Right ventricle myocardium superior (tissue), 1 donor: ENCODE measurements around the gene TRIM63. TPM values are rescaled to one million over a fixed set of nuclear protein-coding genes. Genes with fewer than 3 reads are reported as not detected.

Experiments
- ATAC-seq: fragments of 200-7000 bp; cut with Tn5 transposase; one replicate; pipeline ENCODE4 v1.9.1; 2020; ENCODE audit warnings: mild to moderate bottlenecking; ENCODE audit not compliant: poor library complexity
- DNase-seq: peaks from one replicate; pipeline ENCODE4 v3.0.0-alpha.2; 2020
- intact Hi-C: fragments of 100-400 bp; cut with DNase I; formaldehyde crosslinking; loops from one replicate; pipeline ENCODE4 v1.11.2; 2022
- total RNA-seq: library from RNA; stranded (reverse); fragmentation: NEBNext Ultra II Directional; extraction: Animal tissue kit (Norgen Biotek cat#: 25700); gene quantifications from one replicate; pipeline ENCODE4 v1.2.1, GENCODE V29; 2021
- donor health status: DM: no; HTN: yes; CAD: no; lungs with severe emphysema.

Gene TRIM63
- total RNA-seq, 1 donor from 2014 or later: 229 TPM

GRCh38 chr1:26066857-26067256 lies 573 bp downstream of the TRIM63 start:
- ATAC-seq (peak; percentile 78), DNase-seq (peak; percentile 84)
- intact Hi-C loops: no loop called here

DNA sequence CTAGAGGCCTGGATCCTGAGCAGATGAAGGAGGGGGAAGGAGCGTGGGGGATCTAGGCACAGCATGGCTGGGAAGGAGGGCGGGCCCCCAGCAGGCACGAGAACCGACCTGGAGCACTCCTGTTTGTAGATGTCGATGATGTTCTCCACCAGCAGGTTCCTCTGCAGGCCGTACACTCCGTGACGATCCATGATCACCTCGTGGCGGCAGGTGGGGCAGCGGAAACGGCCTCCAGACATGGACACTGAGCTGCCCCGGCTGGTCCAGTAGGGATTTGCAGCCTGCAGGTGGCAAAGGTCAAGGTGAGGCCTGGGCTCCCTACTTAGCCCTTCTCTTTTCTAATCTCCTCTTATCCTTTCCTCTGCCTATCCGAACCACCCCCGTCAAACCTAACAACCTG lies 1.3 kb downstream of the TRIM63 start:
- DNase-seq (no peak), ATAC-seq (peak; percentile 2)
- intact Hi-C loops: no loop called here

DNA sequence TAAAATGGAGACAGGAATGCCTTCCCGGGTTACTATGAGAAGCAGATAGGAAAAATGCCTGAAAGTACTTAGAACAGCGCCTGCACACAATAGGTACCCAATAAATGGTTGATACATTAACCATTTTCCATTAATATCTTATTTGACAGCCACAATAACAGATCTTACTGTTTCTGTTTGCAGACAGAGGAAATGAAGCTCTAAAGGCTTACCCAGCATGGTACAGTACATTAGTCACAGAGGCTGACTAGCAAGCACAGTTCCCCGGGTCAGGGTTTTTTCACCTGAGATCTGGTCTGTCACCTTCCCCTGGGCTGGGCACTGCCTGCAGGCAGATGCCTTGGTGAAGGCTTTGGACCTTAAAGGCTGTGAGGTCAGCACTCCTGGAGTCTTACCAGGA lies 2.9 kb downstream of the TRIM63 start:
- ATAC-seq (no peak), DNase-seq (no peak)
- intact Hi-C loops: loop anchor here (2.0 kb wide), 1 partner anchor 28 kb away; no protein-coding TSS in a partner anchor

- intact Hi-C loops: no loop called here
- DNase-seq (no peak), ATAC-seq (peak; percentile 32)
Observed at GRCh38 chr1:26060832-26061574, 6.4 kb downstream of the TRIM63 start.

- ATAC-seq: no peak
- no peak for DNase-seq
- intact Hi-C loops: no loop called here
Observed at GRCh38 chr1:26059906-26060305, 7.5 kb downstream of the TRIM63 start.

DNA sequence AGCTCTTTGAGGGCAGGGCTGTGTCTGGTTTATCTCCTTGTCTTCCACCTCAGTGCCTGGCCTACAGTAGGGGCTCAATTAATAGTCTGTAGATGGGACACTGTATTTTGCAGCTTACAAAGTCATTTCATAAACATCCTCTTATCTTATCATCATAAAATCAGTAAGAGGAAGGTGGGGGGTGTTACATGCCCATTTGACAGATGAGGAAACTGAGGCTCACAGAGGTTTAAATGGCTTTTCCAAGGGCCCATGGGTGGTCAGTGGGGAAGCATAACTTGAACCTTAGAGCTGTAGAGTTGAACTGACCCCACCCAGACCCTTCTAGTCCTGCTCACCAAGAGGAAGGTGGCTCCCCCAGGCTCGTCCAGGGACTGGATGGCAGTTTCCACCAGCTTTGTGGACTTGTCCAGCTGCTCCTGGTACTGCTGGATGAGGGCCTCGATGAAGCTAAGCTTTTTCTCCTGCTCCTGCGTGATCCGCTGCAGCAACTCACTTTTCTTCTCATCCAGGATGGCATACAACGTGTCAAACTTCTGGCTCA lies 9.3 kb downstream of the TRIM63 start:
- no peak for DNase-seq
- intact Hi-C loops: no loop called here
- no peak for ATAC-seq

DNA sequence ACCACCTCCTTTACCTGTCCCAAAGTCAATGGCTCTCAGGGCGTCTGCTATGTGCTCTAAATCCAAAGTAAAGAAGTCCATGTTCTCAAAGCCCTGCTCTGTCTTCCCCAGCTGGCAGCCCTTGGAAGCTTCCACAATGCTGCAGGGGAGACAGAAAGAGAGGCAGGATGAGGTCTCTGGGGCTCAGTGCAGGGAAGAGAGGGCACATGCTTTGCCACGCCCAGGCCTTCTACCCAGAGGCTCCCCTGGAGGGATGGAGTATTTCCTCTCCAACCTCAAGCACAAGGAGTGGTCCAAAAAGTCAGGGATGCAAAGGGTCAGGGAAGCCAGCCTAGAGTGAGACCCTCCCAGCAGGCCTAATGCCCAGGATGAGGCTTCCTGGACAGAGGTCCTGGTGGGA lies 10.2 kb downstream of the TRIM63 start:
- intact Hi-C loops: no loop called here
- DNase-seq (no peak), ATAC-seq (no peak)

DNA sequence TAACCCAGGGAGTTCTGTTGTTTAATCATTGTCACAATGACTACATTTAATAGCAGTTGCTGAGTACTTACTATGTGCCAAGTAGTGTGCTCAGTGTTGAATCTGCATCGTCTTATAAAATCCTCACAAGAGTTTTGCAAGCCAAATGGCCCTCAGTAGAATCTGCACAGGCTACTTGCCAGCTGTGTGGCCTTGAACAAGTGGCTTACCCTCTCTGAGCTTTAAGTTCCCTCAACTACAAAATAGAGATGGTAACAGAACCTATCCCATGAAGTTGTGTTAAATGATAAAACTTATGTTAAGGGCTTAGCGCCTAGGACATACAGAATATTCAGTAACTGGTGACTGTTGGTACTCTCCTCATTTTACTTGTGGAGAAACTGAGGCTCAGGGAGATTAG lies 12.4 kb downstream of the TRIM63 start:
- intact Hi-C loops: no loop called here
- ATAC-seq: no peak
- no peak for DNase-seq

DNA sequence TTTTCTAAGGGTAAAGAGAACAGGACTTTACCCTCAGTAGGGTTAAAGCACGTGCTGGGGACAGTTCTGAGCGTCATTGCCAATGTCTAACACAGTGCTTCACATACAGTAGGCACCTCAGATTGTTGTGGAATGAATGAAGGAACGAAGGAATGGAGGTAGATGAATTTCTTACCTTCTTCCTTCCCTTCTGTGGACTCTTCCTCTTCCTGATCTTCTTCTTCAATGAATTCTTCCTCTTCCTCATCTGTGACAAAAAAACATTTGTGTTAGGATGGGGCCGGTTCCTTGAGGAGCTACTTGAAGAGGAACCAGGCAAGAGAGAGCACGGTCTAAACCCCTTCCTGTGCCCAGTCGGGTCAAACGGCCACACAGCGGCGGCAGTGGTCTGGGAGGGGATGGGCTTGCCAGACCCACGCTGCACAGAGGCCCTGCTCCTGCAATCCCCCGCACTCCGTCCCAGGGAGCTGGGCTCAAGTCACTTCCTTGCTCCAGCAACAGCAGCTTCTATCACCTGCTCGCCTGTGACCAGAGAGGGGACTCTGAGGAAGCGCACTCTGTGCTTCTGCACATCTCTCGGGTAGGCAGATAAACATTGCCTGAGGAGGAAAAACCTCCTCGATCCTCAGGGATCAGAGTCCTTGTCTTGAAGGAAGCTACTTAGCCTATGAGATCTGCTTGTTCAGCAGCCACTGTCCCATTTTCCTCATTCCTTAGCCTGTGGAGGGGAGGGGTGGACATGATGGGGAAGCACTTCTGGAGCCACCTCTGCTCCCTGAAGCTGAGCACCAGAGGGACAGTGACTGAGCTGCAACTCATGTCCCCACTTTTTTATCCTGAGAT lies 13.5 kb downstream of the TRIM63 start:
- ATAC-seq: no peak
- intact Hi-C loops: no loop called here
- DNase-seq: no peak

- DNase-seq (no peak), ATAC-seq (no peak)
- intact Hi-C loops: no loop called here
Observed at GRCh38 chr1:26050248-26050640, 17.2 kb downstream of the TRIM63 start.

GRCh38 chr1:26049531-26050247 lies 17.7 kb downstream of the TRIM63 start:
- ATAC-seq: peak; percentile 57
- DNase-seq: no peak
- intact Hi-C loops: no loop called here

DNA sequence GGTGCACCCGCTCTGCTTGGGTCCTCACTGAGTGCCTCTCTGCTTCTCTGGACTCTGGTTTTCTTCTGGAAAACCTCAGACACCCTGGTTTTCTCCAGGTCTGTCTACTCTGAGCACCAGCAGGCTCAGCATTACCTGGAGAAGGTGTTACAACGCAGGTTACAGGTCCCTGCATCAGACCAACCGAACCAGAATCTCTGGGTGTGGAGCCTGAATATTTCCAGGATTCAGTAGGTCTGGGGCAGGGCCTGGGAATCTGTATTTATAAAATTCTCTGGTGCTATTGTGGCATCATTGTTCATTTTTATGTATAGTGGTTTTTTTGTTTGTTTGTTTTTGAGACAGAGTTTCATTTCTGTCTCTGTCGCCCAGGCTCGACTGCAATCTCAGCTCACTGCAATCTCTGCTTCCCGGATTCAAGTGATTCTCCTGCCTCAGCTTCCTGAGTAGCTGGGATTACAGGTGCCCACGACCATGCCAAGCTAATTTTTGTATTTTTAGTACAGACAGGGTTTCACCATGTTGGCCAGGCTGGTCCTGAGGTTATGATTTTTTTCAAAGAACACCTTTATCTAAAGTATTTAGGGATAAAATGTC lies 20.1 kb downstream of the TRIM63 start:
- ATAC-seq: no peak

GRCh38 chr1:26046246-26047095 lies 21.0 kb downstream of the TRIM63 start:
- intact Hi-C loops: no loop called here
- ATAC-seq (no peak), DNase-seq (peak; percentile 30)

More for the DNA sequence above, 20.1 kb downstream of the TRIM63 start:
- DNase-seq: no peak
- intact Hi-C loops: no loop called here

DNA sequence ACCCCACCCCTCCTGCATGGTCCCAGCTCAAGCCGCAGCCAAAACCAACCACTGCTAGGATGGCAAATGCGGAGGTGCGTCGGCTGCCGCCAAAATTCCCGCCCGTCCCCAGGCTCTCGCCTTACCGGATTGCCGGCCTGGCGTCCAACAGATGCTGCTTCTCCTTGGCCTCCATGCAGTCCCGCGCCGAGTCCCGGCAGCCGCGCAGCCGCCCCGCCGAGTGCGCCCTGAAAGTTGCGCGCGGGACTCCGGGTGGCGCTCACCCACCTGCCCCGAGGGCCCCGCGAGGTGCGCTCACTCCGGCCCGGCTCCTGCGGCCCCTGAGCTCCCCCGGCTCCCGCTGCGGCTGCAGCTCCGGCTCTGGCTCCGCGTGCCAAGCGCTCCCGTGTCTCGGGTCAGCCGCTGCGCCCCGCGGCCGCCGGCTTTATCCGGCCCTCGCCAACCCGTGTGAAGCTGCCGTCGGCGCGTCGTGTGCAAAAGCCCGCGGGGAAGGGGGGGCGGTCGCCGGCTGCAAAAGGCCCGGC lies 21.6 kb downstream of the TRIM63 start, which contains the start of gene SLC30A2:
Gene SLC30A2, minus strand, starts transcription at position 397 of the 524 bp plus-strand sequence. Its CDS starts 222 bp downstream, at position 175.
- DNase-seq: peak; percentile 40
- intact Hi-C loops: no loop called here
- peak; percentile 32 for ATAC-seq

DNA sequence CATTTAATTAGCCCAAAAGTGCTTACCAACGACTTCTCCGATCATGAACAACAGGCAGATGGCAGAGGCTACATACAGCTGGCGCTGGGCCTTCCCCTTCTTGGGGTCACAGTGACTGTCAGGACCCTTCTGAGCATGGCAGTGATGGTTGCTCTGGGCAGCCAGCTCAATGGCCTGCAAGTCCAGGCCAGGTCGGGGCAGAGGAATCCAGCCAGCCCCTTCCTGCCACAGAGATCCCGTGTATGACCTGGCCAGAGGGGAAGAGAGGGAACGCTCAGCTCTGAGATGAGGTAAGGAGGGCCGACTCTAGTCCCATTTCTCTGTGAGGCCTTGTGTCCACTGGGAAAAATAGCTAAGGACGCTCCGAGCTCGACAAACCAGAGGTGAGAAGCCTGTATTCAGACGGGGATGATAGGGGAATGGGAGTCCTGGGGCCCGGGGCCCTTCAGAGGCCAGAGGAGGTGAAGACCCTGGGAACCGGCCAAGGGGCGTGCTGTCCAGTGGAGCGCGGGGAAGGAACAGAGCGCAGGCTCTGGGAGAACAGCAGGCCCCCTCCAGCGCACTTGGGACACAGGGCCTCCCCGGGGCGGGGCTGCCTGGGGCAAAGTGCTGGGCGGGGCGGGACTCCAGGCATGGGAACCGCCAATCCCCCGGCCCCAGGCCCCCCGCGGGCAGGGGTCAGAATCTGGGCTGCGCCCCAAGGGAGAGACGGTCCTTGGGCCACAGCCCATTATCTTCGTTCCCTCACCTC lies 22.3 kb downstream of the TRIM63 start:
- ATAC-seq: peak; percentile 24
- intact Hi-C loops: no loop called here
- peak; percentile 53 for DNase-seq

- DNase-seq (no peak), ATAC-seq (no peak)
- intact Hi-C loops: no loop called here
Observed at GRCh38 chr1:26044414-26044813, 23.0 kb downstream of the TRIM63 start.

- ATAC-seq (no peak), DNase-seq (no peak)
- intact Hi-C loops: no loop called here
Observed at GRCh38 chr1:26043765-26044164, 23.7 kb downstream of the TRIM63 start.
